GM12878 (cell line): ENCODE measurements around the gene BLOC1S3.

Experiments
- BHLHE40 ChIP-seq, 2 experiments: fragments of 450-650 bp in 1 of 2; IDR thresholded peaks; 2 replicates each; pipeline ENCODE4 v1.6.1; 2011 to 2017; ENCODE audit warnings: low read depth in 2 of 2, borderline replicate concordance in 1 of 2, improper control_type of control experiment in 1 of 2, low read length in 1 of 2, mild to moderate bottlenecking in 1 of 2
- CREB1 ChIP-seq: IDR thresholded peaks from 2 replicates; pipeline ENCODE4 v1.6.1; 2012; ENCODE audit warnings: low read depth, mild to moderate bottlenecking, inconsistent platforms
- CTCF ChIP-seq, 3 experiments: IDR thresholded peaks in 2 of 3; conservative IDR thresholded peaks in 1 of 3; 2 replicates each; pipeline ENCODE4 v1.5.1; 2011; ENCODE audit warnings: low read depth in 3 of 3, low read length in 3 of 3, mild to moderate bottlenecking in 3 of 3, control low read depth in 2 of 3, moderate library complexity in 2 of 3, inconsistent platforms in 1 of 3, mixed read lengths in 1 of 3; ENCODE audit not compliant: control insufficient read depth in 2 of 3, insufficient read depth in 1 of 3; ENCODE audit errors: extremely low read depth in 1 of 3
- E2F4 ChIP-seq: IDR thresholded peaks from 2 replicates; pipeline ENCODE4 v1.6.1; 2012; ENCODE audit warnings: low read depth, low read length, improper control_type of control experiment
- EP300 ChIP-seq, 2 experiments: fragments of 150-350 bp in 1 of 2; IDR thresholded peaks; 2 replicates each; pipeline ENCODE4 v1.6.1; 2011 to 2012; ENCODE audit warnings: low read depth in 2 of 2, low read length in 2 of 2, borderline replicate concordance in 1 of 2, improper control_type of control experiment in 1 of 2, inconsistent platforms in 1 of 2; ENCODE audit not compliant: control insufficient read depth in 1 of 2
- EZH2 ChIP-seq: IDR thresholded peaks from 2 replicates; pipeline ENCODE4 v1.6.1; 2012; ENCODE audit warnings: low read depth, mild to moderate bottlenecking, control low read depth, inconsistent platforms, low read length, borderline replicate concordance; ENCODE audit not compliant: control insufficient read depth
- POLR2A ChIP-seq: IDR thresholded peaks from 2 replicates; pipeline ENCODE4 v1.6.1; 2011; ENCODE audit warnings: low read depth, mild to moderate bottlenecking, low read length
- POLR2AphosphoS2 ChIP-seq: IDR thresholded peaks from 2 replicates; pipeline ENCODE4 v1.6.1; 2011; ENCODE audit warnings: low read depth, mild to moderate bottlenecking, low read length, improper control_type of control experiment, moderate library complexity
- TAF1 ChIP-seq: IDR thresholded peaks from 2 replicates; pipeline ENCODE4 v1.6.1; 2011; ENCODE audit warnings: mild to moderate bottlenecking, low read depth, low read length, borderline replicate concordance
- TCF7 ChIP-seq: IDR thresholded peaks from 2 replicates; pipeline ENCODE4 v1.6.1; 2014; ENCODE audit warnings: antibody characterized with exemption, borderline replicate concordance

- no peak for TF ChIP-seq TCF7
- no peak; the same call in 1 of the 2 replicates for TF ChIP-seq POLR2A
- no peak for TF ChIP-seq E2F4
- TF ChIP-seq CTCF (IDR thresholded peaks at IDR 0.05 in 2 of 3, conservative IDR thresholded peaks at IDR 0.05 in 1 of 3; ENCODE audit: control insufficient read depth in 2 of 3, extremely low read depth in 1 of 3, insufficient read depth in 1 of 3, low read depth in 3 of 3, low read length in 3 of 3) = no peak
- TF ChIP-seq TAF1 = no peak
- TF ChIP-seq BHLHE40 (IDR thresholded peaks at IDR 0.05; ENCODE audit: borderline replicate concordance in 1 of 2, low read depth in 2 of 2, low read length in 1 of 2) = no peak
- TF ChIP-seq EP300 (IDR thresholded peaks at IDR 0.05; ENCODE audit: borderline replicate concordance in 1 of 2, control insufficient read depth in 1 of 2, low read depth in 2 of 2, low read length in 2 of 2) = no peak
- no peak for TF ChIP-seq POLR2AphosphoS2
- no peak for TF ChIP-seq EZH2
- TF ChIP-seq CREB1 = no peak
Measured at GRCh38 chr19:45151320-45151719, 27.3 kb upstream of the BLOC1S3 start.
